GM19025 (cell line): ENCODE measurements around the gene PRPF40A.

ENCODE experiments used
- ATAC-seq: cut with Tn5 transposase; IDR thresholded peaks from one replicate; pipeline ENCODE4 v1.9.1; 2021; ENCODE audit warnings: mild to moderate bottlenecking, low read depth, moderate library complexity; ENCODE audit not compliant: unreplicated experiment

Gene PRPF40A

DNA sequence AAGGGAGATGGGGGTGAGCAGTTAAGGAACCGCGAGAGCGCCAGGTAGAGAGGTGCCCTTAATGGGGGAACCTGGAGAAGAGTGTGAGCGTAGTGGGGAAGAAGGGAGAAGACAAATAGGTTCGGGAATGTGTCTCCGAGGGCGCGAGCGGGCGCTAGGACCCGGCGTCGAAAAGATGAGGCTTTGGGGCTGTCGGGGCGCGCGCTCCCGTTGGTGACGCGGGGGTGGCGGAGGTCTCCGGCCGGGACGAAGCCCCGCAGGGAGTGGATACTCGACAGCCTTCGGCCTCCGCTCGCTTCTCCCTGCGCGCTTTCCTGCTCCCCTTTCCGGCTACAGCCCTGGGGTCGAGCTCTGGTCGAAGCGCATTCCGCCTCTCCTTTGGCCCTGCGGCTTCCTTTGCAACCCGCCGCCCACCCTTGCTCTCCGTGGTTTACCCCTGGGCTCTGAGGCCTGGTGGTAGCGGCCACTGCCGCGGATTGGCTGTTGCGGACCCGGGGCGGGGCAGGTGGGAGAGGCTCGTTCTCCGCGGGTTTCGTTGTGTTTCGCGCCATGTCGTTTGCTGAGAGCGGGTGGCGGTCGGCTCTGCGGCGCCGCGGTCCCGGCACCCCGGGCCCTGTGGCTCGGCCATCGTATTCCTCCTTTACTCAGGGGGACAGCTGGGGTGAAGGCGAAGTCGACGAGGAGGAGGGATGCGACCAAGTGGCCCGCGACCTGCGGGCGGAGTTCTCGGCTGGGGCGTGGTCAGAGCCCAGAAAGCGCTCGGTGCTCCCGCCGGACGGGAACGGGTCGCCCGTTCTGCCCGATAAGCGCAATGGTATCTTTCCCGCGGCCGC, 1.0 kb upstream of the PRPF40A start, which contains the start of gene ARL6IP6:
TSS of gene ARL6IP6 (plus strand) at position 545 of the 833 bp plus-strand sequence. CDS start at position 550, 5 bp downstream.
- ATAC-seq = peak; percentile 63

DNA sequence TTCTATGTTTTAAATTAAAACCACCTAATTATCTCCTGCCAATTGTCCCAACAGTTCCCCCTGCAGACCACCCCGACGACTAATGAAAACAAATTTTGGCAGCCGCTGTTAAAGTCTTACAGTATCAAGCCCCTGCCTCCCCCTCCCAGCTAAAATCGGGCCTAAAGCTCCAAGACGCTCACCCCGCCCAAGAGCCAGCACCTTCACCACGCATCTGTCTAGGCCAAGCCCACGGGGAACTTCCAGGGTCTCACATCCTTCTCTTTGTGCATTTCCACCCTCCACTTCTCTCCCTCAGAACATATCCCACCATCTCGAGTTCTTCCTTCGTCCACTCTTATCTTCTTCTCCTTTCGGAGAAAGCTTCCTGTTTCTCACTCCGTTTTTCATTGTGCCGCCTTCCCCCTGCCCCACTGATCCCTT, 445 bp downstream of the PRPF40A start:
- no peak for ATAC-seq

DNA sequence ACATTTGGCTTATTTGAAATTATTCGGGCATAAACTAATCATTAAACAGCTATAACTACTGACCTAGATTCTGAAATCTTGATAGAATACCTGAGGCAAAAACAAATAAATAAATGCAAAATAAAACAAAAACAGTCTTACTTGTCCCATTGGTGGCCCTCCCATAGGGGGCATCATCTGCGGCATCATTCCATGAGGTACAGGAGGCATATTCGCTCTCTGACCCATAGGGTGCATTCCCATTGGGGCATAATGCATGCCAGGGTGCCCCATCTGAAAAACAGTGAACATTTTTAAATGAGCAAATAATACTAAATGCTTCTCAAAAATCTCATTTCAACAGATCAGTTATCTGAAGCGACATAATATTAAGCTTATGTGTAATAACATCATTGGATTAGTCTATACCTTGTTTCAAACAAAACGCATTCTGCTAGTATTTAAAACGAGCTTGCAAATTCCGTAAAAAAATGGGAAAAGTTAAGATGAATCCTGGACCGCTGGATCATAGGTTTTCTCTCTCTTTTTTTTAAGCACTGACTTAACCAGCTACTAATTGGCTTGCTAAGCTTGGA, 1.3 kb downstream of the PRPF40A start:
- no peak for ATAC-seq

DNA sequence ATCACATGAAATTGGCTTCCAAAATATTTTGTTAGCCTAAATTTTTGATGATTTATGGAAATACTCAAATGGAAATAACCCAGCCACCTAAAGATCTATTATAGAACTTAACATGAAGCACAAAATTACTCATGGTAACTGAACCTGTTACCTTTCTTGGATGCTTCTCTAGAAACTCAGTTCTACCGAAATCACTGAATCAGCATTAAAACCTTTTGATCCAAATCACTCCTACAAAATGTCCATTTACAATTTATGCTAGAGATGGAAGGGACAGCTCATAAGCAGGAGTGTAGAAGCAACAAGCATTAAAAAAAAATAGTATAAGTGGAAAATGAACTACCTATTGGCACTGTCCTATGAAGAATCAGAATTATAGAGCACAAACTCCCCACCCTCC, 2.1 kb downstream of the PRPF40A start:
- ATAC-seq = no peak

DNA sequence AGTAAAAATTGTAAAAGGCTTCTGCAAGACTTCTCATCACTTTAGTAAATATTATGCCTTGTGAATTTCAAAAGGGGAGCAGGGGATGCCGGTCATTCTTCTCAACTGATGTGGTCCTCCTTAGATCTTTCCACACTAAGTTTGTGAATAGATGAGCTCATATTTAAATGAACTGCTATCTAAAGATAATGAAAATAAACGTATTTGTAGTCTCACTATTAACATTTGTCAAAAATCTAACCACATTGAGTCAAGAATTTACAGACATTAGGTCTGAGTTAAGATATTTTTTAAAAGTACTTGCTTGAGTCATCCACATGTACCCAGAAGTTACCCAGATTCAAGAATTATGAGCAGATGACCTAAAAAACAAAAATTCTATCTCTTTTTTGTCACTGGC, 6.5 kb downstream of the PRPF40A start:
- ATAC-seq = no peak

DNA sequence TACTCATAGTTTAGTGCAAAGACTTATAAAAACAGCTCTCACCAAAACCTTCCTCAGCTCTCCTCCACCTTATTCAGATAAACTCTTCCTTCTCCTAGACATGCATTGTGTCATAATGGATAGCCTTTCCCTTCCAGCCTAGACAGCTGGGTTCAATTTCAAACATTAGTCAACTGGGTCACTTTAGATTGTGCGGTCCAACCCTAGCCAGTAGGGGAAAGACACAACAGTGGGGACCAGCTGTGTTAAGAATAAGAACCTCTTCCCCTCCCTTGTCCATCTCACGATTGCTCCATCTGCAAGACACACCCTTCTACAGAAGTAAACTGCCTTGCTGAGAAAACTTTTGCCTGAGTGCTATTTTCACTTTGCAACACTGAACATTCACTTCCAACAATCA, 8.5 kb downstream of the PRPF40A start:
- ATAC-seq = no peak

DNA sequence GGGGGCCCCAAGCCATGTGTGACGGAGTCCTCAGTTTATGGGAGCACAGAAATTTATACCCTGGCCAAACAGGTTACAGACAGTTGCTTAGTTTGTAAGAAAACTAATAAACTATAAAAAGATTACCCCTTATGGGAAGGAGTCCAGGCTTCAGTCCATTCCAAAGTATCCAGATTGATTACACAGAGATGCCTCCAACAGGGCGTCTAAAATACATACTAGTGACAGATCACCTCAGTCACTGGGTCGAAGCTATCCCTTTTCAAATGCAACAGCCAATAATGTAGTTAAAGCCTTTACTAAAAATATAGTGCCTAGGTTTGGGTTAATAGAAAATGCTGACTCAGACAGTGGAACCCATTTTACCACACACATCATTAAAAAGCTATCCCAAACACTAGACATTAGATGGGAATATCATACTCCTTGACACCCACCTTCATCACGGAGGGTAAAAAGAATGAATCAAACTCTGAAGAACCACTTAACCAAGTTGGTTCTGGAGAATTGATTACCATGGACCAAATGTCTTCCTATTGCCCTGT, 10.7 kb downstream of the PRPF40A start:
- ATAC-seq = no peak

DNA sequence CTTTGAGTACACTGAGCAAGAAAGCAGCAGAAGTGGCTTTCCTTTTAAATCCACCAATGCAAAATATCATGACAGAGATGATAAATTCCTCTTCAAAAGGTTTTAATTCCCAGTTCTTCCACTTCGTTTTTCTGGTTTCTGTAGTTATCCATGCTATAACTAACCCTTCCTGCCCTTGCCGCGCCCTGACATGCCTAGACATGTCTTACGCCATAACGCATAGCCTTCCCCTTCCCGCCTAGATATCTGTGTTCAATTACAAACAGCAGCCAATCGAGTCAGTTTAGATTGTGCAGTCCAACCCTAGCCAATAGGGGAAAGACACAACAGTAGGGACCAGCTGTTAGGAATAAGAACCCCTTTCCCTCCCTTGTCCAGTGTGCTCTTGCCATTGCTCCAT, 16.1 kb downstream of the PRPF40A start:
- no peak for ATAC-seq

DNA sequence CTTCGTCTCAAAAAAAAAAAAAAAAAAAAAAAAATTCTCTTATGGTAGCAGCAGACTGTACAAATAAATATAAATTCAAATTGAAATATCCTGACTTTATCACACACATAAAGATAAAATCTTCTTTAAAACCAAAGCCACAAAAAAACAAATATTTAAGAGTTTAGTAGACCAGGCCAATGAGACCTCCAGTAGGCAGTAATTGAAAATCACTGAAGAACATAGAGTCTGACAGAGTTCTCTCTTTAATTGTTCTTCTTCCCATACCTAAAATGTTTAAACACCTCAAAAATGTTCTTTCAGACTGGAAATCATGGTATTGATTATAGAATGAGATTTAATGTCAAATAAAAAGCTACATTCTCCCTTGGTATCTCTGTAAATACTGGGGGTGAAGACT, 20.8 kb downstream of the PRPF40A start:
- ATAC-seq = no peak

DNA sequence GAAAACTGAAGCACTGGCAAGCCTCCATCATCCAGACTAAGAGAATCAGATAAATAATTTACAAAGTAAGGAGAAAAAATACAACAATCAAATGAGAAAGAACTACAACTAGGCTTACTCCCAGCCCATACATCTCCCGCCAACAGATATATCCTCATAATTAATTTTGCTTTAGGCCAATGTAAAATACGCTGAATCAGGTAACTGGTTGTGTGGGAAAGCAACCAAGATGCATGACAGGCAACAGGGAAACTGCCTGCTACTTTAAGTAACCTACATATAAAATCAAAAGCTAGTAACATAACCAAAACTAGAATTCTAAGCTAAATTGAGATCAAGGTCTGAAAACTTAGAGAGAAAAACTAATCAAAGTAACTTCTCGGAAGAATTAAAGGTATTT, 21.5 kb downstream of the PRPF40A start:
- ATAC-seq = no peak

DNA sequence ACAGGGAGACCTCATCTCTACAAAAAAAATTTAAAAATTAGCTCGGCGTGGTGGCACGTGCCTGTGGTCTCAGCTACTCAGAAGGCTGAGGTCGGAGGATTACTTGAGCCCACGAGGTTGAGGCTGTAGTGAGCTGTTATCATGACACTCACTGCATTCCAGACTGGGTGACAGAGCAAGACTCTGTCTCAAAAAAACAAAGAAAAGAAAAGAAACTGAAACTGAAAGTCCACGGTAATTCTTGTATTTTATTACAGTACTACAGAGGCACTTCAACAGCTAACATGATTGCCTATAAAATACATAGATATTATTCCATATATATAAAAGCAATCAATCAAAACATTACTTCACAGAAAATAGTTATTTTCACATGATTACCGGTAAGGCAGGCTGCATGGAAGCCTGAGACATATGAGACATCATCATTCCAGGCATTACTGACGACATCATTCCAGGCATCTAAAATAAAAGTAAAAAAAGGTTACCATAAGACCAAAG, 23.1 kb downstream of the PRPF40A start:
- peak; percentile 37 for ATAC-seq

DNA sequence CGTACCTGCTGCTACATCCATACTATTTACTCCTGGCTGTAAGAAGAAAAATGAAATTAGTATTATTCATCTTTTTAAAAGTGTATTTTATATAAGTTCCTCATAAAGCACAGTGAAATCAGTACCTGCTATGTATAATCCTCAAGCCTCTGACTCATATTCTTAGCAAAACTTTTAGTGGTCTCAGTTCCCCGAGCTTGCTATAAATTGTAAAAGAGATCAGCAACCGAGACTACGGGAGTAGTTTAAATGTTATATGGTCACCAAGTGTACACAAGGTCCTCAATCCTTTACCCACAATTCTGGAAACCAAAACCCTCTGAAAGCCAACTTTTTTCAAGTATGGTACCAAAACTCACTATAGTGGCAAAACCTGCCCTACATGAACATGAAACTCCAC, 24.2 kb downstream of the PRPF40A start:
- ATAC-seq = peak; percentile 72

DNA sequence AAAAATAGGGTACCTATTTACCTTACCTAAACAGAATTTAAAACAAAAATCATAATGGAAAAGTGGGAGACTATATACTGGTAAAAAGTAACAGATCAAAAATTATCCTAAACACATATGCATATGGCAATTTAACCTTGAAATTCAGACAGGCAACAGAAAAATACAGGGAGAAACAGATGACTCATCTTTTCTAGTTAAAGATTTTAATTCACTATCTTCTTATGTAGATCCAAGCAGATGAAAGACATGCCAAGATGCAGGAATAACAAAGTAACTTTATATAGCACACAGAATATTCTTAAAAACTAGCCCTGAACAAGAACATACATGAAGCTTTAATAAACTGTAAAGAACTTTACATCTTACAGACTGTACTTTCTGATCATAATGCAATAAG, 30.9 kb downstream of the PRPF40A start:
- ATAC-seq = no peak

DNA sequence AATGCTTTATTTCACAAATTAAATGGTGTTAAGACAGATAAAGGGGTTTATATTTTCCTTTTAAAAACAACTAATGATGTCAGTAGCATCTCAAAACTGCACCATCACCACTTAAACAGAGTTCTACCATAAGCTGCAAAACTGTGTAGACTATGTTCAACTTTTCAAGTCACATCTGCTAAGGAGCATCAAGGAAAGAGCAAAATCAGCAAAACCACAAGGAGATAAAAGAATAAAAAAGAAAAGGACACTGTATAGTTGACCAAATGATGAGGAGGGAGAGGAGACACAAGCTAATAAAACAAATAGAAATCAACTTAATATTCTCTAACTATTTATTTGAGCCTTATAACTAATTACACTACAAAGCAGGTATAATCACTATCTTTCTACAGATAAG, 33.9 kb downstream of the PRPF40A start:
- ATAC-seq = no peak

DNA sequence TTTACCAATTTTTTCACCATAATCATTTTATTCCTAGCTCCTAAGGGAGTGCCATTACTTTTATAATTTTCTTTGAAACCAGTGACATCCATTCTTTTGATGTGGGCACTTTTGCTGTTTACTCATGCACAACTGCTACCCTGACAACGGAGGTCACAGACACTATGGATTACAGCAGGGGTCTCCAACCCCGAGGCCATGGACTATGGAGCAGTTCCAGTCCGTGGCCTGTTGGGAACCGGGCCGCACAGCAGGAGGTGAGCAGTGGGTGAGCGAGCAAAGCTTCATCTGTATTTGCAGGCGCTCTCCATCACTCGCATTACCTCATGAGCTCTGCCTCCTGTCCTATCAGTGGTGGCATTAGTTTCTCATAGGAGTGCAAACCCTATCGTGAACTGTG, 34.6 kb downstream of the PRPF40A start:
- no peak for ATAC-seq

DNA sequence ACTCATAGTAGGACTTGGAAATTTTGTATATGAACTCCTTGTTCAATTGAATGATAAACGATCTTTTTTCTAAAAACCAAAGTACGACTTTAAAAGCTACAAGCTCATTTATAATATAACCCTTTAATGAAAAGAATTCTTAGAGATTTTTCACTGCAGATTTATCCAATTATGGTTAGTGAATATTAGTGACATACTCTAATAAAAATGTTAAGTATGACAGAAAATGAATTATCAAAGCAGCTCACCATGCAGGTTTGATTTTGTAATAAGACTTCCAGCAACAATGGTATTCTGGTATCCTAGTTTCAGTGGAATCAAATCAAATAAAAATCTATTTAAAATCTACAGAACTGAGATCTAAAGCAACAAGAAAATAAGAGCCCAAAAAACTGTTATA, 38.5 kb downstream of the PRPF40A start:
- no peak for ATAC-seq

DNA sequence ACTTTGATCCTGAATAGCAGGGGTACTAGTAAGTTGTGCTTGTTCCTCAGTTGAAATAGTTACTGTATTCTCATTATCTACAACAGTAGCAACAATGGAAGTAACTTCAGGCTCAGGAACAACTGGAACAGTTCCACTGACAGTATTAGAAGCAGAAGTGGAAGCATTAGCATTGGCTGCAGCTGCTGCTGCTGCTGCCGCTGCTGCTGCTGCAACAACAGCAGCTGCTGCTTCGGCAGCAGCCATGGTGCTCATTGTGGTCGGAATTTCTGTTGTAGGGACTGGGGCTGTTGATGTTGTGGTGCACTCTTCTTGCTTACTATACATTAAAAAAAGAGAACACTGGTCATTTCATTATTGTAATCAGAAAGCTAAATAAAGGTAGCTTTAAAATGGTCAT, 40.8 kb downstream of the PRPF40A start:
- ATAC-seq = no peak

DNA sequence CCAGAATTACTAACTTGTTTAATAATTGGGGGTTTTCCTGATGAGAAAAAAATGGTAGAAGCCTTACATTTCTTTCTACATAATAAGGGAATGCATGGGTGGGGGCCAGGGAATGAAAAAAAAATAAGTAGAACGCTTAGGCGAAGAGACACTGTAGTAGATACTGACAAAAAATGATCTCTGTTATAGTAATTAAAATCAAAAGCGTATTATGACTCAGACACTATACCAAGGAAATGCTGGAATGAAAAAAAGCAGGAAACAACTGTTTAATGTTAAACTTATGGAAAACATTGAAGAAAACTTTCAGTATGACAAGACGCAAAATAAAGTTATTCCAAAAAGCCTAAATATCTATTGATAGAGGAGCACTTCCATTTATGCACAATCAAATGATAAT, 42.9 kb downstream of the PRPF40A start:
- no peak for ATAC-seq

DNA sequence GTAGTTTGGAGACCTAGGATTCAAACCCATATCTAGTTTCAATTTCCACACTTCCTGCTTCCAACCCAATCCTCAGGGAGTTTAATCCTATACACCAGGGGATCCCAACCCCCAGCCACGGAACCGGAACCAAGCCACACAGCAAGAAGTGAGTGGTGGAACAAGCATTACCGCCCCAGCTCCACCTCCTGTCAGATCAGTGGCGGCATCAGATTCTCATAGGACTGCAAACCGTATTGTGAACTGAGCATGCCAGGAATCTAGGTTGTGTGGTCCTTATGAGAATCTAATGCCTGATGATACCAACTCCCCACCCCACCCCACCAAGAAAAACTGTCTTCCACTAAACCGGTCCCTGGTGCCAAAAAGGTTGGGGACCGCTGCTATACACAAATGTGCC, 52.5 kb downstream of the PRPF40A start:
- ATAC-seq = no peak

DNA sequence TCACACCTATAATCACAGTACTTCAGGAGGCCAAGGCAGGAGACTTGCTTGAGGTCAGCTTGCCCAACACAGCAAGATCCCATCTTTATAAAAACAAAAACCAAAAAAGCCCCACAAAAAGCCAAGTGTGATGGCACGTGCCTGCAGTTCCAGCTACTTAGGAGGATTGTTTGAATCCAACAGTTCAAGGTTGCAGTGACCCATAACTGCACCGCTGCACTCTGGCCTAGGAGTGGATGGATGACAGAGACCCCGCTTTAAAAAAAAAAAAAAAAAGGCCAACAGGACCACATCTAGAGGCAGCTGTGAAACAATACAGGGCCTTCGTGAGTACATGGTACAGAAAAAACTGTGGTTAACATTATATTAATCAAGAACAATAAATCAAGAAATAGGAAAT, 56.2 kb downstream of the PRPF40A start:
- no peak for ATAC-seq

DNA sequence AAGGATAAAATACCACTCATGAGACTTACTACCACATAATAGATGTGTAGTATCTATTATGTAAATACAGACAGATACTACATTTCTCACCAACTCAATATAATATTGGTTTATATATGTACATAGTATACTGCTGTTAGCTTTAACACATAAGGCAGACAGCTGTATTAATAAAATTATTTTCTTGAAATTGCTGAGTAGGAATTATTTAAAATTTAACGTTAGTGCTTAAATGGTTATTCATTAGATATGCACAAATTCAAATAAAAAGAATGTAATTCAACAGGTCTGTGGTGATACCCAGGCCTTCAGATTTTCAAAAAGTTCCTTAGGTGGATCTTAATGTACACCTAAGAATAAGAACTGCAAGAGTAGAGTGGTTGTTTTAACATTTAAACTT, 59.0 kb downstream of the PRPF40A start:
- no peak for ATAC-seq

DNA sequence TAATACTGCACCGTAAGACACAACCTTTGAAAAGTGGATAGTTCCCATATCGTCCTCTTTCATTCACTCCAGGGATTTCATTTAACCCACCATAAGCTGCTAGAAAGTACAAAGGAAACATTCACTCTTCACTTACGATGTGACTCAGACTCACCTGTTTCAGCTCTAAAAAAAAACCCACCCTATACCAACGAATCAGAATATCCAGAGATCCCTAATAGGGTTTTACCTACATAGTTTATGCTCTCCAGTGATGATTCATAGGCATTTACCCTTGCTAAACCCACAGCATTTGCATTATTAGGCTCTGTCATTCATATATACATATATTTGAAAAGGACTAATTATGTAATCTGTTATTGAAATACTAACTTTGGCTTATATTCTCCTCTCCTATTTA, 60.2 kb downstream of the PRPF40A start:
- ATAC-seq = peak; percentile 61
